GM21723 (cell line): Measurements from ENCODE around the gene NELFA.

Experiments
- ATAC-seq: cut with Tn5 transposase; IDR thresholded peaks from one replicate; pipeline ENCODE4 v1.9.1; 2021; ENCODE audit warnings: mild to moderate bottlenecking, moderate library complexity; ENCODE audit not compliant: unreplicated experiment

Gene NELFA

GRCh38 chr4:2008921-2009650 is at the start of gene NELFA:
Gene NELFA, minus strand, starts transcription at chr4:2008974. Its CDS starts 15 bp downstream, at chr4:2008959.
- peak; percentile 82 for ATAC-seq

GRCh38 chr4:2057382-2058065 is 48.8 kb upstream of the NELFA start:
- ATAC-seq: no peak

GRCh38 chr4:2054217-2054616 is 45.4 kb upstream of the NELFA start:
- no peak for ATAC-seq

GRCh38 chr4:2051086-2051485 is 42.3 kb upstream of the NELFA start:
- no peak for ATAC-seq

GRCh38 chr4:2049811-2050210 is 41.0 kb upstream of the NELFA start:
- ATAC-seq: no peak

GRCh38 chr4:2049381-2049780 is 40.6 kb upstream of the NELFA start:
- ATAC-seq: no peak

- no peak for ATAC-seq
These were observed 40.1 kb upstream of the NELFA start for GRCh38 chr4:2048831-2049230.

- ATAC-seq: no peak
These were observed 39.2 kb upstream of the NELFA start for GRCh38 chr4:2047781-2048581.

GRCh38 chr4:2047031-2047660 is 38.4 kb upstream of the NELFA start:
- ATAC-seq: no peak

GRCh38 chr4:2046031-2046961 is 37.5 kb upstream of the NELFA start:
- no peak for ATAC-seq

- ATAC-seq: no peak
These were observed 36.8 kb upstream of the NELFA start for GRCh38 chr4:2045518-2045951.

- no peak for ATAC-seq
These were observed 36.1 kb upstream of the NELFA start for GRCh38 chr4:2044542-2045517.

GRCh38 chr4:2044119-2044485 is 35.3 kb upstream of the NELFA start:
- no peak for ATAC-seq

GRCh38 chr4:2043396-2044118 is 34.8 kb upstream of the NELFA start:
- ATAC-seq: no peak

GRCh38 chr4:2042947-2043395 is 34.2 kb upstream of the NELFA start:
- no peak for ATAC-seq

- no peak for ATAC-seq
These were observed 33.6 kb upstream of the NELFA start for GRCh38 chr4:2042204-2042946.
